IMR-90 (cell line): Measurements from ENCODE around the gene EFS. TPM values are rescaled to one million over a fixed set of nuclear protein-coding genes. Genes with fewer than 3 reads are reported as not detected.

Experiments used
- ATAC-seq: fragments of 200-7000 bp; cut with Tn5 transposase; 2 replicates; pipeline ENCODE4 v1.9.1; 2020; ENCODE audit warnings: low read depth, mild to moderate bottlenecking, moderate library complexity
- BruUV-seq: library from RNA; stranded (reverse); fragments of 400-500 nt; replicated peaks from 2 replicates; lab custom pipeline; 2021; lab: Mats Ljungman, UMichigan
- CTCF ChIA-PET: fragments of 300-600 bp; formaldehyde crosslinking; extraction: SDS; loops from one replicate; lab custom pipeline; 2021; ENCODE audit warnings: antibody characterized with exemption; lab: Yijun Ruan, JAX
- POLR2A ChIA-PET: fragments of 300-600 bp; sonication (Branson Sonifier 250); formaldehyde crosslinking; loops from one replicate; lab custom pipeline; 2022; ENCODE audit warnings: antibody characterized with exemption; ENCODE audit not compliant: unreplicated experiment; lab: Charles Lee
- DNase-seq: peaks from one replicate; pipeline ENCODE4 v3.0.0; 2013
- H2AFZ ChIP-seq: replicated peaks from 2 replicates; pipeline ENCODE3; 2013; ENCODE audit warnings: low read length, mild to moderate bottlenecking; ENCODE audit not compliant: poor library complexity
- H2AK5ac ChIP-seq: 2 replicates; pipeline ENCODE4 v1.6.1; 2013; ENCODE audit warnings: low read depth, low read length, inconsistent platforms
- H2AK9ac ChIP-seq: replicated peaks from 2 replicates; pipeline ENCODE3; 2013; ENCODE audit warnings: mild to moderate bottlenecking, low read depth, low read length, moderate library complexity; ENCODE audit not compliant: poor library complexity
- H2BK120ac ChIP-seq: 2 replicates; pipeline ENCODE4 v1.6.1; 2013; ENCODE audit warnings: low read depth, low read length, inconsistent platforms
- H2BK15ac ChIP-seq: 3 replicates; pipeline ENCODE4 v1.6.1; 2013; ENCODE audit warnings: low read depth, low read length, inconsistent platforms
- H2BK20ac ChIP-seq: 2 replicates; pipeline ENCODE4 v1.6.1; 2013; ENCODE audit warnings: low read depth, mild to moderate bottlenecking, inconsistent platforms, low read length, moderate library complexity
- H2BK5ac ChIP-seq: 2 replicates; pipeline ENCODE4 v1.6.1; 2013; ENCODE audit warnings: mild to moderate bottlenecking, low read depth, low read length, inconsistent platforms; ENCODE audit not compliant: poor library complexity, severe bottlenecking
- H3K14ac ChIP-seq: replicated peaks from 2 replicates; pipeline ENCODE4 v1.6.1; 2013; ENCODE audit warnings: low read depth, low read length, inconsistent platforms
- H3K18ac ChIP-seq: 2 replicates; pipeline ENCODE4 v1.6.1; 2013; ENCODE audit warnings: low read depth, low read length, control low read depth
- H3K23ac ChIP-seq: 2 replicates; pipeline ENCODE4 v1.6.1; 2013; ENCODE audit warnings: low read depth, low read length, inconsistent platforms
- H3K27ac ChIP-seq: 2 replicates; pipeline ENCODE4 v1.5.1; 2013; ENCODE audit warnings: mild to moderate bottlenecking, control low read depth, low read length; ENCODE audit not compliant: insufficient read depth
- H3K27me3 ChIP-seq: 2 replicates; pipeline ENCODE4 v1.6.1; 2013; ENCODE audit warnings: low read length; ENCODE audit not compliant: control insufficient read depth, insufficient read depth
- H3K36me3 ChIP-seq: 2 replicates; pipeline ENCODE4 v1.6.1; 2013; ENCODE audit warnings: low read length, mixed read lengths; ENCODE audit not compliant: control insufficient read depth, insufficient read depth
- H3K4ac ChIP-seq: 2 replicates; pipeline ENCODE4 v1.6.1; 2013; ENCODE audit warnings: low read depth, low read length, inconsistent platforms
- H3K4me1 ChIP-seq: 2 replicates; pipeline ENCODE4 v1.6.1; 2013; ENCODE audit warnings: low read length, mixed read lengths; ENCODE audit not compliant: control insufficient read depth, insufficient read depth
- H3K4me2 ChIP-seq: 2 replicates; pipeline ENCODE4 v1.6.1; 2013; ENCODE audit warnings: low read depth, mild to moderate bottlenecking, control low read depth, low read length, moderate library complexity
- H3K4me3 ChIP-seq: 2 replicates; pipeline ENCODE4 v1.5.1; 2013; ENCODE audit warnings: low read depth, mild to moderate bottlenecking, control low read depth, low read length, moderate library complexity; ENCODE audit not compliant: insufficient read depth
- H3K56ac ChIP-seq: 2 replicates; pipeline ENCODE4 v1.6.1; 2013; ENCODE audit warnings: low read length, inconsistent platforms; ENCODE audit not compliant: insufficient read depth; ENCODE audit errors: extremely low read depth
- H3K79me1 ChIP-seq, 2 experiments: 2 replicates each; pipeline ENCODE4 v1.6.1; 2013; ENCODE audit warnings: low read length in 2 of 2, inconsistent platforms in 1 of 2, low read depth in 1 of 2
- H3K9ac ChIP-seq: 2 replicates; pipeline ENCODE4 v1.6.1; 2013; ENCODE audit warnings: low read depth, low read length, control low read depth
- H3K9me1 ChIP-seq: 2 replicates; pipeline ENCODE4 v1.6.1; 2013; ENCODE audit warnings: low read length, inconsistent platforms; ENCODE audit not compliant: insufficient read depth
- H3K9me3 ChIP-seq: 2 replicates; pipeline ENCODE4 v1.6.1; 2013; ENCODE audit warnings: low read length; ENCODE audit not compliant: control insufficient read depth, insufficient read depth
- H4K20me1 ChIP-seq: 2 replicates; pipeline ENCODE4 v1.6.1; 2013; ENCODE audit warnings: low read length, inconsistent platforms; ENCODE audit not compliant: insufficient read depth
- H4K5ac ChIP-seq: 2 replicates; pipeline ENCODE4 v1.6.1; 2013; ENCODE audit warnings: mild to moderate bottlenecking, low read depth, low read length, control low read depth
- H4K8ac ChIP-seq, 2 experiments: 2 replicates each; pipeline ENCODE4 v1.6.1; 2013; ENCODE audit warnings: low read depth in 2 of 2, low read length in 2 of 2, control low read depth in 1 of 2, inconsistent platforms in 1 of 2
- H4K91ac ChIP-seq: 2 replicates; pipeline ENCODE4 v1.6.1; 2013; ENCODE audit warnings: low read depth, low read length, inconsistent platforms; ENCODE audit not compliant: insufficient read depth
- CHD1 ChIP-seq: IDR thresholded peaks from 2 replicates; pipeline ENCODE4 v1.6.1; 2012; ENCODE audit warnings: low read depth, low read length, improper control_type of control experiment
- MAFK ChIP-seq: IDR thresholded peaks from 2 replicates; pipeline ENCODE4 v1.6.1; 2012; ENCODE audit warnings: low read depth, low read length, improper control_type of control experiment
- MAZ ChIP-seq: IDR thresholded peaks from 2 replicates; pipeline ENCODE4 v1.6.1; 2012; ENCODE audit warnings: low read depth, mild to moderate bottlenecking, low read length, improper control_type of control experiment, moderate library complexity, borderline replicate concordance
- POLR2A ChIP-seq: IDR thresholded peaks from 2 replicates; pipeline ENCODE4 v1.6.1; 2012; ENCODE audit warnings: mild to moderate bottlenecking, low read depth, low read length
- SMC3 ChIP-seq: fragments of 150-350 bp; IDR thresholded peaks from 2 replicates; pipeline ENCODE4 v1.6.1; 2016; ENCODE audit warnings: low read depth, mild to moderate bottlenecking, antibody characterized with exemption, low read length, moderate library complexity
- WGBS, 2 experiments: methylation state at CpG; one replicate each; pipeline versions ENCODE4 v1.1.5 to v1.1.7; 2013; ENCODE audit warnings: missing lambda C conversion rate in 2 of 2; ENCODE audit not compliant: insufficient read length in 1 of 2; ENCODE audit errors: extremely low coverage in 2 of 2; 5-methylcytosine and 5-hydroxymethylcytosine counted together
- dilution Hi-C: fragments of 300-500 bp; cut with HindIII; formaldehyde crosslinking; loops from one replicate; pipeline ENCODE4 v1.14.3; 2018; ENCODE audit warnings: low sequenced_read_pairs; ENCODE audit not compliant: unreplicated experiment
- in situ Hi-C: fragments of 300-500 bp; cut with MboI; formaldehyde crosslinking; loops from 3 replicates; pipeline ENCODE4 v1.14.3; 2019; ENCODE audit warnings: low sequenced_read_pairs, inconsistent platforms, mixed read lengths
- intact Hi-C: fragments of 100-400 bp; cut with micrococcal nuclease; formaldehyde crosslinking; loops from 2 replicates; pipeline ENCODE4 v1.10.0; 2022
- polyA plus RNA-seq, 3 experiments: library from polyadenylated mRNA; depleted of rRNA; stranded (reverse); fragments of >200 nt; gene quantifications; 2 replicates each; pipeline ENCODE4 v1.2.3, GENCODE V29; 2012; ENCODE audit warnings: low replicate concordance in 1 of 3
- total RNA-seq: library from RNA; depleted of rRNA; stranded (reverse); fragments of >200 nt; gene quantifications from 2 replicates; pipeline ENCODE4 v1.2.3, GENCODE V29; 2012
- TF ChIP-seq, protein P1 (sequence below): fragments of 150-350 bp; IDR thresholded peaks from 2 replicates; pipeline ENCODE4 v1.6.1; 2016; ENCODE audit warnings: low read depth, mild to moderate bottlenecking, low read length, moderate library complexity, borderline replicate concordance

Gene EFS
- total and polyA plus RNA-seq, 2 of the 4 experiments (the other 2 are of a cell fraction) = 2.2 to 11.6 TPM

- dilution Hi-C loops = no loop called here
- intact Hi-C loops = no loop called here
- Histone ChIP-seq H3K9me3 (no peaks in the 10 kb centered on the region), H3K4me1 (peaks cover 4% of the 10 kb centered on the region), H4K5ac (no peak overlapping the region), H4K8ac (no peak overlapping the region), H3K23ac (no peak overlapping the region), H4K20me1 (peaks cover 6% of the 10 kb centered on the region; the same call in 1 of the 2 replicates), H2AK5ac (no peak overlapping the region), H3K79me1 (peaks cover 4 to 15% of the 10 kb centered on the region in 2 experiments; a peak in 2 of 4 replicates), H2AFZ (no peak overlapping the region), H4K91ac (no peak overlapping the region), H3K4me3 (no peak overlapping the region), H3K56ac (no peak overlapping the region), H3K27me3 (no peaks in the 10 kb centered on the region), H2BK120ac (no peak overlapping the region), H2AK9ac (no peak overlapping the region), H2BK5ac (no peak overlapping the region), H3K36me3 (peaks cover 36% of the 10 kb centered on the region), H3K9me1 (peaks cover 6% of the 10 kb centered on the region; the same call in 1 of the 2 replicates), H3K4me2 (no peak overlapping the region), H3K9ac (no peak overlapping the region), H3K27ac (no peak overlapping the region), H2BK15ac (no peak overlapping the region), H3K4ac (no peak overlapping the region), H3K14ac (no peak overlapping the region), H2BK20ac (no peak overlapping the region), H3K18ac (no peak overlapping the region)
- TF ChIP-seq MAFK (no peak), POLR2A (no peak), SMC3 (no peak), CHD1 (no peak), MAZ (no peak)
- TF ChIP-seq, protein P1, sequence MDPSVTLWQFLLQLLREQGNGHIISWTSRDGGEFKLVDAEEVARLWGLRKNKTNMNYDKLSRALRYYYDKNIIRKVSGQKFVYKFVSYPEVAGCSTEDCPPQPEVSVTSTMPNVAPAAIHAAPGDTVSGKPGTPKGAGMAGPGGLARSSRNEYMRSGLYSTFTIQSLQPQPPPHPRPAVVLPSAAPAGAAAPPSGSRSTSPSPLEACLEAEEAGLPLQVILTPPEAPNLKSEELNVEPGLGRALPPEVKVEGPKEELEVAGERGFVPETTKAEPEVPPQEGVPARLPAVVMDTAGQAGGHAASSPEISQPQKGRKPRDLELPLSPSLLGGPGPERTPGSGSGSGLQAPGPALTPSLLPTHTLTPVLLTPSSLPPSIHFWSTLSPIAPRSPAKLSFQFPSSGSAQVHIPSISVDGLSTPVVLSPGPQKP = no peak
- ATAC-seq (no peak), DNase-seq (no peak)
- CTCF ChIA-PET = no interaction called here
- WGBS, 2 experiments = 96% methylated on average over 4 of the region's 4 CpGs; no CpG with 5 or more reads in 1 of the 2 experiments
- in situ Hi-C loops = no loop called here
- BruUV-seq = no TSS peak
- POLR2A ChIA-PET = no interaction called here
Observed at GRCh38 chr14:23356662-23357061, 8.3 kb downstream of the EFS start.
